GM18498 (cell line): ENCODE results near the gene GPRC5A.

Experiments
- ATAC-seq: cut with Tn5 transposase; IDR thresholded peaks from one replicate; pipeline ENCODE4 v1.9.1; 2021; ENCODE audit warnings: mild to moderate bottlenecking, moderate library complexity; ENCODE audit not compliant: unreplicated experiment

Gene GPRC5A

DNA sequence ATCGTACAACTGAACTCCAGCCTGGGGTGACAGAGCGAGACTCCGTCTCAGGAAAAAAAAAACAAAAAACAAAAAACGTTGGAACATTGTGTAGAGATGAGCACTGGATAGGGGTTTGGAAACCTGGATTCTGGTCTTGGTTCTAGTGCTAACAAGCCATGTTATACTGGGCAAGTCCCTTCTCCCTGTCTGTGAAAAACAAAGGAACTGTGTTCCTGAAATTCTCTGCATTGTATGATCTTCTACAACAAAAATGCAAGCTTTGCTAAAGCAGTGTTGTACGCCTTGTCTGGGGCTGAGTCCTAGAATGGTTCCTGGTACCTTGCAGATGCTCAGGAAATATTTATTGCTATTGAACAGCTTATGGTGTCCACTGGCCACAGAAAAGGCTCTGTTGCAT, 47.2 kb downstream of the GPRC5A start:
- ATAC-seq, result no peak

DNA sequence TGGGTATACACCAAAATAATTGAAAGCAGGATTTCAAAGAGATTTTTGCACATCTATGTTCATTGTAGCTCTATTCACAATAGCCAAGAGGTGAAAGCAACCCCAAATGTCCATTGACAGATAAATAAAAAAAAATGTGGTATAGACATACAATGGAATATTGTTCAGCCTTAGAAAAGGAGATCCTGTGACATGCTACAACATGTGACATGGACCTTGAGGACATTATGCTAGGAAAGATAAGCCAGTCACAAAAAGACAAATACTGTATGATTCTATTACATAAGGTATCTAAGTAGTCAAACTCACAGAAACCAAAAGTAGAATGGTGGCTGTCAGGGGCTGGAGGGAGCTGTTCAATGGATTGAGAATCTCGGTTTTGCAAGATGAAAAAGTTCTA, 48.5 kb downstream of the GPRC5A start:
- no peak for ATAC-seq

DNA sequence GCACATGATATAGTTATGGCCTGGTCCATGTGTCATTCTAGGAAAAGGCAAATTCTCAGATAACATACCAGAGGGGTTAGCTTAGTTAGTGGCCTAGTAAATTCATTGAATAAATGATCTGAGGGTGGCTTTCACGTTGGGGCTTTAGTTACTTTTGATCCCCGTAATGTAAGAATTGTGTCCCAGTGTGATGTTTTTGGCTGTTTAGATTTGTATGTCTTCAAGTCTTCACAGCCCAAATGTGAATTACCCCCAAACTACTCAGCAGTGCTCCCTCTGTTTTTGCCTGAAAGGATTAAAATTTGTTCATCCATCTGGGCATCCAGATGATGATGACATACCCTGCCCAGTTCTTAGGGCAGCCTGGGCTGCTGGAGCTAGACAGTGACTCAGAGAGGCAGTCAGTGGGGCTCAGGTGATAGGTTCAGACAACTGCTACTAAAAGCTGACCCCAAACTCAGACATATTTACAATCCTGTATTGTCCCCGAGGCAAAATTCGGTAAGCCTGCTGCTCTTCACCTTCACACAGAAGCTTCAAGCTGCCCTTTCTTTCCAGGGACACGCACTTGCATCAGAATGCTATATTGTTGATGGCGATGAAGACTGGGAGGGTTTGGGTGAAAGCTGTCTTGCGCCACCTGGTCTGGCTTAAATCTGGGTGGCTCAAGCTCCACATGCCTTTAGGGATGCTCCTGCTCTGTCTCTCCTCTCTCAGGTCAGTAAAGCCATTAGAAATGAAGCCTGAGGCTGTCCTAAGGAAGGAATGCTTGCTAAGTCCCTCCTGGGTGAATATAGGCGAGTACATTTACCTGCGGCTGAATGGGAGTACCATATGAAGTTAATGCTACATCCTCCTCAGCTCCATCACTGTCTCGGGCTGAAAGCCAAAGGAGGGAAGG, 50.3 kb downstream of the GPRC5A start:
- no peak for ATAC-seq

DNA sequence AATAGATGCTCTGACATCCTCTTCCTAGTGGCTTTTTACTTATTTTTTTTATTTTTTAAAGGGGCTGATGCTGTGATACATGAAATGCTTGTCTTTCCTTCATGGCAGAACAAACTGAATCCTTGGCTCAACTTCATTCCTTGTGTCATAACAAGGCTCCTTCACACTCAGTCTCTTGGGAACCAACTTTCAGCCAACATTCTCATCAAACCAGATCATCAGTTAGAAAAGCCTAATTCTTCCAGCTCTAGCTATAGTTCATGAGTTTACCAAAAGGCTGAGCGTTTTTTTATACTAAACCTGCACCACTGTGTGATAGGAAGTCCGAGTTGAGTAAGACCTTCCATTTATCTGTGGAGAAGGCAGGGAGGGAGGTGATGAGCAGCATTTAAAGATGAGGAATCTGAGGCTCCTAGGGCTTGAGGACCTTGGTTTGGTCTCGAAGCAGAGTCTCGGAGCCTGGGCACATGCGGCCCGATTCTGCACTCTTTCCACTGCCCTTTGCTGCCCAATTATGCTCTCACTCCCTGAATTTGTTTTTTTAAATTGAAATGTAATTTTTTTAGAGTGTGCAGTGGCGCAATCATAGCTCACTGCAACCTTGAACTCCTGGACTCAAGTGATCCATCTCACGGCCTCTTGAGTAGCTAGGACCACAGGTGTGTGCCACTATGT, 52.4 kb downstream of the GPRC5A start:
- ATAC-seq, result no peak

DNA sequence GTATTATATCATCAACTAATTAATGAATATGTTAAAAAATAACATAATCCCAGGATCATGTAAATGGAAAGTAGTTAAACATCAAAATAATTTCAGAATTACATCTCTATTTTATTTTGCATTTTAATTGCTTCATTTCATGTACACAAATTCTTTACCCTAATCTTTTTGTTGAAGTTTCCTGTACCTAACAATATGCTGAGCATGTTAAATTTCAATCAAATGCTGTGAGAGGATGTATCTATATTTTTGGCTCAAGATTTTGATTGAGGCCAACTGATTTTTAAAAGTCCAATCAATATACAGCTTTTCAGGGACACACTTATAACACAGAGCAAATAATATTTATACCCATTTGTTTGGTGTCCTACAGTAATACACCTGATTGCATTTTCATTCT, 54.2 kb downstream of the GPRC5A start:
- no peak for ATAC-seq

DNA sequence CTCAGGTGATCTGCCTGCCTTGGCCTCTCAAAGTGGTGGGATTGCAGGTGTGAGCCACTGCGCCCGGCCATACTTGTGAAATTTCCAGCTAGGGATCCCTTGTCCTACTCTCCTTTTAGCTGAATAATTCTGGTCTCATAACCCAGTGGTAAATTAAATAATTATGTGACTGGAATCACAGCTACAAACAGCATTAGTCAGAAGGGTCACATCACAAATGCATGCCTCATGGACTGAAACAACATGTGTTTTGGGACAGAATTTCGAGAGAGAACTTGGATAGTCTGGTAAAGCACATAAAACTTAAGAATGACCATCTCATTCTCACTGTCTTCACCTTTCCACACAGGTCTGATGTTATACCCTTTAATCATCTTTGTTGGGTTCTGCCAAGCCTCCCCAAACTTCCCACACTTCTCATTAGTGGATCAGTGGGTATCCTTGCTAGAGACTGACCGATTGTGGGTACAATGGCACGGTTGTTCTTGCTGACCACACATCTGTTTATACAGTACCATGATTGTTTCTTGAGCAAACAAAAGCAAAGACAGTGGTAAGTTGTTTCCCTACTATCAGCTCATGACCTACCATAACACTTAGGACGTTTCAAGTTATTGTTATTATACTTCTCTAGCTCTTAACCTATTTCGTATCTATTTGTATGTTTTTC, 55.5 kb downstream of the GPRC5A start:
- no peak for ATAC-seq

DNA sequence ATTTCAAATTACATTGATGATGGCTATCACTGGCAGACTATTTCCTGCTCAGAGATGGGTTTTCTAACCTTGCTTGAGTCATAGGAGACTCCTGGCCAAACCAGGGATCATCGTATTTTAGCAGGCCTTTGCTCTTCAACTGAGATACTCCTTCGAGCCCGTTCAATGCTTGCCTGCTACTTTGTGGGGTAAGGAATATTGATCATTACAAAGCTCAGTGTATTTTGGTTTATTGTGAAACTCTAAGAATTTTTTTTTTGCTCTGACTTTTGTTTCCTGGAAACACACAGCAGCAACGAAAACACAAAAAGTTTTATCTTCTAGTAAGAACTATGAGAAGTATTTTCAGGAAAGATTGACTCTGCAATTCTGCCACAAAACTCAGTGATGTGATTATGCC, 56.5 kb downstream of the GPRC5A start:
- no peak for ATAC-seq

DNA sequence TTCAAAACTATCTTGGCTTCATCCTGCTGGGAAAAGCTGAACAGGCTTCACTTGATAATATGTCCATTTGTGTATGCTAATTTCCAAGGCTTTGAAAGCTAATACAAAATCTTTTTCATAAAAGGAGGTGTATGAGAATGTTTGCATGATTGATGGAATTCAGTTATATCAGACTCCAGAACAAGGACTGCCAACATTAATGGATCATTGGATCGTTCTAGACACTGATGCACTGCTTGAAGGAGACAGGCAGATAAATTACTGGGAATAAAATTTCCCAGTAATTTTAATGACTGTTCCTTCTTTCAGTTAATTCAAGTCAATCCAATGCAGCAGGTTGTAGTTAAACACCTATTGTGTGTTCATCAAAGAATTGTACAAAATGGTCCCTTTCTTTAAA, 60.1 kb downstream of the GPRC5A start:
- ATAC-seq, result no peak

DNA sequence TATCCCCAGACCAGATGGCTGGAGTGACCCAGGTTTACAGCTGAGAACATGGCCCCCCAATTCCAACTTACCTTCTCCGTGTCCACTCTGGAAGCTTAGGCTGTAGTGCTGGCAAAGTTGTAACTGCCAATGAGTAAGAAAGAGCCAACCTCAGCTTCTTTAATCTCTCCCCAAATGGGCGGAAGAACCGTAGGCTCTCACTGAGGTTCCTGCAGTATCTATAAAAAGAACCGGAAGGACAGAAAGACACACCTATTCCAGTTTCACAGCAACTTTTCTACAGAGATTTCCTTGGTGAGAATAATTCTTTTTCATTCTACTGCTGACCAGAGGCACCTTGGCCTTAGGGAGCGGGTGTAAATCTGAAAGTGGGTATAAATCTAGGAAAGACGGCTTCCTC, 60.7 kb downstream of the GPRC5A start, which contains the start of gene GPRC5D:
Gene GPRC5D, minus strand, starts transcription at position 135 of the 400 bp plus-strand sequence. CDS start 1,786 bp downstream, outside the sequence.
- no peak for ATAC-seq

DNA sequence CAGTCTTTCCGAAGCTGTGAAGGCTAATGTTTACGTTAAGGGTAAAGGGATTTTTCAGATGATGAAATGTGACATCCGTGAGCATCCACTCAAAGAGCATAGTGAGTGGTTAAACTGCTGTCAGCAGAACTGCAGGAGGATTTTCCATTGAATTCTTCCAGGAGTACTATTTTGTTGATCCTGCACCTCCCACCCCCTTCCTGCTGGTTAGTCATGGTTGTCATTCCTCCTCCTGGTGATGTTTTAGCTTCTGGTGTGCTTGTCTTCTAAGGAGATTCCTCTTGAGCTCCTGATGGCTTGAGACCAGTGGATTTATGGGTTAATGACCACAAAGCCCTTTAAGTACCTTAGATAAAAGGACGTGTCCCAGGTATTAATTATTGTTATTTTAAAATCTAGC, 63.0 kb downstream of the GPRC5A start:
- ATAC-seq, result no peak

DNA sequence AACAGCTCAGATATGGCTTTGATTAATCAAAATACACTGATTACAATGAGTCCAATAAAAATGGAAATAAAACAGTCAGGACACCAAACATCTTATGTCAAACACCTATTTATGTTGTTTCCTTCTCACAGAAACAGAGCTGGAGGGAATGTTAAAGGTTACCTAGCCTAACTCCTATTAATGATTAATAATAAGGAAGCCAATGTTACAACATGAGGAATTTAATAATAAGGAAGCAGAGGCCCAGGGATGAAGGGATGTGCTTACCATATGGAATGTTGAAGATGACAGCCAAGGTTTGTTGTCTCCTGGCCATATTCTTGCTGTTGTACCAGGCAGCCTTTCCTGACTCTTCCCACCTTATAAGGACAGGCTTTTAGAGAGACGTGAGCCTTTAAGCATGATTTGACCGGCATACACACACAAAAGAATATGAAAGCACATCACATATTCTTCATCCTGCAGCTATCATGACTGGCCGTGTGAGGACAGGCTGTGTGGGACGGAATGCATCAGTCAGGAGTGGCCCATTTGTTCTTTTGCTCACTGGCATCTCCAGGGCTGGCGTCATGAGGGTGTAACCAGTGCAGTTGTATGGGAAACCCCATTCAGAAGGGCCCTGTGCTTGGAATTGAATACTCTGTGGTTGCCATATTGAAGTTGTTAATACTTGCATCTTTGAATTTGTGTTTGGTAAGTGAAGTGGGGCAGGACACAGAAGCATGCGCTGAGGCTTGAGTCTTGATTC, 63.7 kb downstream of the GPRC5A start:
- ATAC-seq, result no peak

DNA sequence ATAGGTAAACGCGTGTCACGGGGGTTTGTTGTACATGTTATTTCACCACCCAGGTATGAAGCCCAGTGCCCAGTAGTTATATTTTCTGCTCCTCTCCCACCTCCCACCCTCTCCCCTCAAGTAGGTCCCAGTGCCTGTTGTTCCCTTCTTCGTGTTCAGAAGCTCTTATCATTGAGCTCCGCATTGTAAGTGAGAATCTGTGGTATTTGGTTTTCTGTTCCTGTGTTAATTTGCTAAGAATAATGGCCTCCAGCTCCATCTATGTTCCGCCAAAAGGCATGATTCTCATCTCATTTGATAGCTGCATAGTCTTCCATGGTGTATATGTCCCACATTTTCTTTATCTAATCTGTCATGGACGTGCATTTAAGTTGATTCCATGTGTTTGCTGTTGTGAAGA, 67.5 kb downstream of the GPRC5A start:
- ATAC-seq, result no peak

DNA sequence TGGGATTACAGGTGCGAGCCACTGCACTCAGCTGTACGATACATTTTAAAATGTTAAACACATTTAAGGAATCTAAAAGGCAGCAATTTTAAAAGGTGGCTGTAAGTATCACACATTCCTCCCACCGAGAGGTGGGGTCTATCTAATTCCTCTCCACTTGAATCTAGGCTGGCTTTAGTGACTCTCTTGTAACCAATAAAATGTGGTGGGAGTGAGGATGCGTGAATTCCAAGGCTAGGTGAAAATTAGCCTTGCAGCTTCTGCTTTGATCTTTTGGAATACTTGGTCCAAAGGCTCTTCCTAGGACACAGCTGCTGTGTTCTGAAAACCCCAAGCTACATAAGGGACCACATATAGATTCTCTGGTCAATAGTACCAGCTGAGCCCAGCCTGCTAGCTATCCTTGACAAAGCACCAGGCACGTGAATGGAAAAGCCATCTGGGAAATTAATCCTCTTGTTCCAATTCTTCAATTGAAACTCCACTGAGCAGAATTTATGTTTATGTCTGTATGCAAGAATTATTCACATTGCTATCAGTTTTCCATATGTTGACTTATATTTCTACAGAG, 69.4 kb downstream of the GPRC5A start:
- no peak for ATAC-seq

DNA sequence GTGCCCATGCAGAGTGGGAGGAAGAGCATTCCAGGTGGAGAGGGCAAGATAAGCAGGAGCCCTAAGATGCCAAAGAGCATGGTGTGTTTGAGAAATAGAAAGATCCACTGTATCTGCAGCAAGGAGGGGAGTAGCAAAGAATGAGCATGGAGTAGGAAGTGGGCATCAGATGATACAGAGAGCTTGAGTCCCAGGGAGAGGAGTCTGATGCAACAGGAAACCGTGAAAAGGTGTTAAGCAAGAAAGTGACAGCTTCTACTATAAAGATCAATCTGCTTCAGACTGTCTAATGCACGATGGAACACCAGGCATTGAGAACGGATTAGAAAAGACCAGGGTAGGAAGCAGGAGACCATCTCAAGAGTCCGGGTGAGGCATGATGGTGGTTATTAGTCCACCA, 72.9 kb downstream of the GPRC5A start:
- no peak for ATAC-seq

DNA sequence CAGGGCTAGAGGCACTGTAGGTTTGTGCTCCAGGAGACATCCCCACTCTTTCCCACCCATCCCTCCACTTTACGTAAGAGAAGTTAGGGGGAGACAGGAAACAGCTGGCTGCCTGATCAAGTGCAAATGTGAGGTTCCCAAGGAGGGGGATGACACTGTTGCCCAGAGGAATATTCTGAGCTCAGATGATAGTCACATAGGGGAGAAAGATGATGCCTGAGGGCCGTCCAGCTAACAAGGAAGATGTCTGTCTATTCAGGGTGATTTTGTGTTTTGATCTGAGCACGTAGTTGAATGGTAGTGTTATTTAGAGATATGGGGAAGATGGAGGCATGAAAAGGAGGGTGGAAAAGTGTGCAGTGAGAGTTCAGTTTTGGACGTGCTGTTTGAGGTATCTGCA, 74.5 kb downstream of the GPRC5A start:
- no peak for ATAC-seq
